Neural cell (in vitro differentiated cells): ENCODE results near the gene QRICH1.

Source experiments
- EP300 ChIP-seq: fragments of 450-650 bp; conservative IDR thresholded peaks from 2 replicates; pipeline ENCODE4 v1.6.1; 2014; ENCODE audit warnings: antibody characterized with exemption, mild to moderate bottlenecking, moderate library complexity; ENCODE audit not compliant: poor library complexity, severe bottlenecking
- EZH2 ChIP-seq: fragments of 200-600, 300-800 bp; shearing (Covaris generic), sonication (generic); IDR thresholded peaks from 2 replicates; pipeline ENCODE4 v1.6.1; 2014; ENCODE audit warnings: antibody characterized with exemption, low read length, borderline replicate concordance, mild to moderate bottlenecking; ENCODE audit not compliant: insufficient read depth, poor library complexity, severe bottlenecking
- MXI1 ChIP-seq: fragments of 450-650 bp; conservative IDR thresholded peaks from 2 replicates; pipeline ENCODE4 v1.6.1; 2014; ENCODE audit warnings: antibody characterized with exemption, mild to moderate bottlenecking; ENCODE audit not compliant: poor library complexity, severe bottlenecking
- POLR2AphosphoS5 ChIP-seq: IDR thresholded peaks from 2 replicates; pipeline ENCODE4 v1.6.1; 2012
- RAD21 ChIP-seq: fragments of 450-650 bp; conservative IDR thresholded peaks from 2 replicates; pipeline ENCODE4 v1.6.1; 2014; ENCODE audit warnings: antibody characterized with exemption, mild to moderate bottlenecking, moderate library complexity
- SMC3 ChIP-seq: fragments of 450-650 bp; conservative IDR thresholded peaks from 2 replicates; pipeline ENCODE4 v1.6.1; 2014; ENCODE audit warnings: antibody characterized with exemption, mild to moderate bottlenecking, moderate library complexity; ENCODE audit not compliant: poor library complexity
- TAF1 ChIP-seq: IDR thresholded peaks from 2 replicates; pipeline ENCODE4 v1.6.1; 2012; ENCODE audit warnings: low read depth
- TF ChIP-seq, protein P1 (sequence below): fragments of 450-650 bp; IDR thresholded peaks from 2 replicates; pipeline ENCODE4 v1.5.1; 2014; ENCODE audit warnings: antibody characterized with exemption, mild to moderate bottlenecking, moderate library complexity; ENCODE audit not compliant: poor library complexity, severe bottlenecking
- TF ChIP-seq, protein P2 (sequence below): IDR thresholded peaks from 2 replicates; pipeline ENCODE4 v1.6.1; 2012; ENCODE audit warnings: borderline replicate concordance

- TF ChIP-seq, protein P1, sequence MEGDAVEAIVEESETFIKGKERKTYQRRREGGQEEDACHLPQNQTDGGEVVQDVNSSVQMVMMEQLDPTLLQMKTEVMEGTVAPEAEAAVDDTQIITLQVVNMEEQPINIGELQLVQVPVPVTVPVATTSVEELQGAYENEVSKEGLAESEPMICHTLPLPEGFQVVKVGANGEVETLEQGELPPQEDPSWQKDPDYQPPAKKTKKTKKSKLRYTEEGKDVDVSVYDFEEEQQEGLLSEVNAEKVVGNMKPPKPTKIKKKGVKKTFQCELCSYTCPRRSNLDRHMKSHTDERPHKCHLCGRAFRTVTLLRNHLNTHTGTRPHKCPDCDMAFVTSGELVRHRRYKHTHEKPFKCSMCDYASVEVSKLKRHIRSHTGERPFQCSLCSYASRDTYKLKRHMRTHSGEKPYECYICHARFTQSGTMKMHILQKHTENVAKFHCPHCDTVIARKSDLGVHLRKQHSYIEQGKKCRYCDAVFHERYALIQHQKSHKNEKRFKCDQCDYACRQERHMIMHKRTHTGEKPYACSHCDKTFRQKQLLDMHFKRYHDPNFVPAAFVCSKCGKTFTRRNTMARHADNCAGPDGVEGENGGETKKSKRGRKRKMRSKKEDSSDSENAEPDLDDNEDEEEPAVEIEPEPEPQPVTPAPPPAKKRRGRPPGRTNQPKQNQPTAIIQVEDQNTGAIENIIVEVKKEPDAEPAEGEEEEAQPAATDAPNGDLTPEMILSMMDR = no peak
- TF ChIP-seq TAF1 = no peak
- TF ChIP-seq EP300 = no peak
- no peak for TF ChIP-seq EZH2
- no peak for TF ChIP-seq RAD21
- TF ChIP-seq SMC3 = no peak
- TF ChIP-seq POLR2AphosphoS5 = no peak
- TF ChIP-seq, protein P2, sequence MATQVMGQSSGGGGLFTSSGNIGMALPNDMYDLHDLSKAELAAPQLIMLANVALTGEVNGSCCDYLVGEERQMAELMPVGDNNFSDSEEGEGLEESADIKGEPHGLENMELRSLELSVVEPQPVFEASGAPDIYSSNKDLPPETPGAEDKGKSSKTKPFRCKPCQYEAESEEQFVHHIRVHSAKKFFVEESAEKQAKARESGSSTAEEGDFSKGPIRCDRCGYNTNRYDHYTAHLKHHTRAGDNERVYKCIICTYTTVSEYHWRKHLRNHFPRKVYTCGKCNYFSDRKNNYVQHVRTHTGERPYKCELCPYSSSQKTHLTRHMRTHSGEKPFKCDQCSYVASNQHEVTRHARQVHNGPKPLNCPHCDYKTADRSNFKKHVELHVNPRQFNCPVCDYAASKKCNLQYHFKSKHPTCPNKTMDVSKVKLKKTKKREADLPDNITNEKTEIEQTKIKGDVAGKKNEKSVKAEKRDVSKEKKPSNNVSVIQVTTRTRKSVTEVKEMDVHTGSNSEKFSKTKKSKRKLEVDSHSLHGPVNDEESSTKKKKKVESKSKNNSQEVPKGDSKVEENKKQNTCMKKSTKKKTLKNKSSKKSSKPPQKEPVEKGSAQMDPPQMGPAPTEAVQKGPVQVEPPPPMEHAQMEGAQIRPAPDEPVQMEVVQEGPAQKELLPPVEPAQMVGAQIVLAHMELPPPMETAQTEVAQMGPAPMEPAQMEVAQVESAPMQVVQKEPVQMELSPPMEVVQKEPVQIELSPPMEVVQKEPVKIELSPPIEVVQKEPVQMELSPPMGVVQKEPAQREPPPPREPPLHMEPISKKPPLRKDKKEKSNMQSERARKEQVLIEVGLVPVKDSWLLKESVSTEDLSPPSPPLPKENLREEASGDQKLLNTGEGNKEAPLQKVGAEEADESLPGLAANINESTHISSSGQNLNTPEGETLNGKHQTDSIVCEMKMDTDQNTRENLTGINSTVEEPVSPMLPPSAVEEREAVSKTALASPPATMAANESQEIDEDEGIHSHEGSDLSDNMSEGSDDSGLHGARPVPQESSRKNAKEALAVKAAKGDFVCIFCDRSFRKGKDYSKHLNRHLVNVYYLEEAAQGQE = no peak
- TF ChIP-seq MXI1 = no peak
Measured at GRCh38 chr3:48982016-48982415, 111.9 kb downstream of the QRICH1 start.
